K562 (cell line): ENCODE results near the gene OR7C1. TPM values are rescaled to one million over a fixed set of nuclear protein-coding genes. Genes with fewer than 3 reads are reported as not detected.
A peak's percentile ranks its signal among the peaks of the same experiment; 100 is the strongest.
"Not testable (repeated sequence)": the region's sequence is repeated elsewhere in the genome, so short reads cannot be mapped to it uniquely, and the experiment has no call there.

Source experiments
- CBFA2T3 ChIP-seq: fragments of 450-650 bp; IDR thresholded peaks from 2 replicates; pipeline ENCODE4 v1.6.1; 2017
- CC2D1A ChIP-seq: fragments of 450-650 bp; IDR thresholded peaks from 2 replicates; pipeline ENCODE4 v1.6.1; 2017; ENCODE audit warnings: mild to moderate bottlenecking
- DACH1 ChIP-seq: fragments of 450-650 bp; IDR thresholded peaks from 2 replicates; pipeline ENCODE4 v1.6.1; 2018; ENCODE audit not compliant: partially characterized antibody
- DNMT1 ChIP-seq: fragments of 450-650 bp; IDR thresholded peaks from 2 replicates; pipeline ENCODE4 v1.6.1; 2016; ENCODE audit warnings: antibody characterized with exemption, mild to moderate bottlenecking
- DPF2 ChIP-seq: fragments of 450-650 bp; IDR thresholded peaks from 2 replicates; pipeline ENCODE4 v1.6.1; 2016
- EP400 ChIP-seq: fragments of 450-650 bp; IDR thresholded peaks from 2 replicates; pipeline ENCODE4 v1.6.1; 2017; ENCODE audit warnings: antibody characterized with exemption, mild to moderate bottlenecking, moderate library complexity
- FOXK2 ChIP-seq, 2 experiments: fragments of 450-650 bp; IDR thresholded peaks in 1 of 2; conservative IDR thresholded peaks in 1 of 2; 2 replicates each; pipeline ENCODE4 v1.6.1; 2016; ENCODE audit warnings: low read depth in 2 of 2, mild to moderate bottlenecking in 1 of 2
- HDAC1 ChIP-seq, 2 experiments: fragments of 450-650 bp; IDR thresholded peaks; 2 replicates each; pipeline ENCODE4 v1.6.1; 2016 to 2017; ENCODE audit warnings: inconsistent platforms in 1 of 2, mild to moderate bottlenecking in 1 of 2, moderate library complexity in 1 of 2
- JUN ChIP-seq, 2 experiments: sonication (generic) in 1 of 2; formaldehyde crosslinking in 1 of 2; IDR thresholded peaks; 2 replicates each; pipeline versions ENCODE4 v1.6.1 to v1.8.0; 2012 to 2022; ENCODE audit warnings: borderline replicate concordance in 2 of 2, mild to moderate bottlenecking in 2 of 2, improper control_type of control experiment in 1 of 2, low read depth in 1 of 2, low read length in 1 of 2, missing genetic modification reagents in 1 of 2
- JUND ChIP-seq, 2 experiments: IDR thresholded peaks; 2 replicates in 1 of 2; 3 replicates in 1 of 2; pipeline ENCODE4 v1.6.1; 2011; ENCODE audit warnings: borderline replicate concordance in 2 of 2, low read depth in 2 of 2, low read length in 2 of 2, improper control_type of control experiment in 1 of 2, missing biosample characterization in 1 of 2, missing genetic modification characterization in 1 of 2, missing genetic modification reagents in 1 of 2
- MEIS2 ChIP-seq: fragments of 450-650 bp; IDR thresholded peaks from 2 replicates; pipeline ENCODE4 v1.6.1; 2014; ENCODE audit warnings: mild to moderate bottlenecking; ENCODE audit not compliant: partially characterized antibody
- TOE1 ChIP-seq, 2 experiments: fragments of 450-650 bp in 1 of 2; sonication (generic) in 1 of 2; formaldehyde crosslinking in 1 of 2; IDR thresholded peaks; 2 replicates each; pipeline versions ENCODE4 v1.7.1 to v1.8.0; 2016 to 2022; ENCODE audit warnings: borderline replicate concordance in 2 of 2, mild to moderate bottlenecking in 2 of 2, antibody characterized with exemption in 1 of 2, inconsistent platforms in 1 of 2, low read depth in 1 of 2, missing genetic modification reagents in 1 of 2, moderate library complexity in 1 of 2
- polyA plus RNA-seq, 8 experiments: library from polyadenylated mRNA; depleted of rRNA in 4 of 8; stranded (reverse) in 5 of 8; unstranded in 3 of 8; fragments of >200 nt; fragmentation: Nextera tagmentation in 2 of 8; fragmentation: Illumina TruSeq in 1 of 8; extraction: Ambion mirVana in 2 of 8; extraction: Trizol in 1 of 8; gene quantifications; 2 replicates each; pipeline versions ENCODE4 v1.2.1 to v1.2.3, GENCODE V29; 2011 to 2014; ENCODE audit warnings: inconsistent platforms in 1 of 8, missing spikeins in 1 of 8
- total RNA-seq, 7 experiments: library from RNA; depleted of rRNA in 6 of 7; stranded (reverse); fragments of >200 nt in 6 of 7; fragmentation: Illumina TruSeq in 2 of 7; extraction: Trizol in 2 of 7; gene quantifications; 2 replicates each; pipeline versions ENCODE4 v1.2.1 to v1.2.3, GENCODE V29; 2011 to 2021; ENCODE audit warnings: low replicate concordance in 1 of 7
- TF ChIP-seq, protein P1 (sequence below), 2 experiments: fragments of 450-650 bp in 1 of 2; sonication (generic) in 1 of 2; formaldehyde crosslinking in 1 of 2; IDR thresholded peaks in 1 of 2; conservative IDR thresholded peaks in 1 of 2; 2 replicates each; pipeline versions ENCODE4 v1.6.1 to v1.8.1; 2016 to 2023; ENCODE audit warnings: mild to moderate bottlenecking in 2 of 2, moderate library complexity in 2 of 2, inconsistent platforms in 1 of 2, missing genetic modification reagents in 1 of 2
- TF ChIP-seq, protein P2 (sequence below), 2 experiments: fragments of 250-450 bp in 1 of 2; fragments of 450-650 bp in 1 of 2; sonication (Bioruptor Pico) in 1 of 2; IDR thresholded peaks; 2 replicates each; pipeline versions ENCODE4 v1.6.1 to v1.8.0; 2016 to 2021; ENCODE audit warnings: mild to moderate bottlenecking in 2 of 2, moderate library complexity in 2 of 2, missing compliant biosample characterization in 1 of 2, missing genetic modification characterization in 1 of 2

Gene OR7C1
- total and polyA plus RNA-seq, 9 of the 15 experiments (the other 6 are each of a cell fraction or from before 2014, with no cell fraction given), result 0.01 to 0.18 (median 0.10) TPM; not detected in 1

DNA sequence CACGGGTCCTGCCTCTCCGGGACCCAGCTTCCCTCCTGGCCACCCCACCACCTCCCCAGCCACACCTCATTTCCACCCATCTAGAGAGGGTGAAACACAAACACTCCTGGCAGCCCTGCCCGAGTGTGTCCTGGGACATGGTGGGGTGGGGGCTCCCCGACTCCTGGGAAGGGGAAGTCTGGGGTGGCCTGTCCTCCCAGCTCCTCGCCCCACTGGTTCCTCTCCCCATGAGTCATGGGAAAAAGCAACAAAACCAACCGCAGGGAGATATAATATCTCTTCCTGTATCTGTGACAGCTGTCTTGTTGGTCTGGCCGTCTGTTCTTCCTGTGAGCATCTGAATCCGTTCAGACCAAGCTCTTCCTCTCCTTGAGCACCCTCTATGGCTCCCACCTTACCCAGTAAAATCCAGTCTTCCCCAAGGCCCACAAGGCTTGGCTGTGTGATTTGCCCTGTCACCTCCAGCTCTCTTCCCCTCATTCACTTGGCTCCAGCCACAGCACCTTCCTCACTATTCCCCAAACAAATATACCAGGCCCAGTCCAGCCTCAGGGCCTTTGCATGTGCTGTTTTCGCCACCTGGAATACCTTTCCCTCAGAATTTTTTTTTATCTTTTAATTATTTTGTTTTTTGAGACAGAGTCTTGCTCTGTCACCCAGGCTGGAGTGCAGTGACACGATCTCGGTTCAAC lies 49.7 kb downstream of the OR7C1 start (continued):
- peak; percentile 79; the same call in 1 of the 2 replicates for TF ChIP-seq DNMT1
- TF ChIP-seq EP400, result peak; percentile 53
- TF ChIP-seq, protein P1, sequence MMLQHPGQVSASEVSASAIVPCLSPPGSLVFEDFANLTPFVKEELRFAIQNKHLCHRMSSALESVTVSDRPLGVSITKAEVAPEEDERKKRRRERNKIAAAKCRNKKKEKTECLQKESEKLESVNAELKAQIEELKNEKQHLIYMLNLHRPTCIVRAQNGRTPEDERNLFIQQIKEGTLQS (IDR thresholded peaks at IDR 0.05), result peak; percentile 78; the same call in 1 of the 2 replicates
- TF ChIP-seq, protein P1 (CRISPR knock-in tag; conservative IDR thresholded peaks at IDR 0.05), result not testable (repeated sequence)
- TF ChIP-seq CC2D1A, result peak; percentile 70; the same call in 1 of the 2 replicates
- TF ChIP-seq DPF2, result peak; percentile 80
- peak; percentile 76 for TF ChIP-seq CBFA2T3
- peak; percentile 87 for TF ChIP-seq JUN (IDR thresholded peaks at IDR 0.05; ENCODE audit: borderline replicate concordance, low read depth, low read length)
- not testable (repeated sequence) for TF ChIP-seq JUN (CRISPR knock-in tag; IDR thresholded peaks at IDR 0.05; ENCODE audit: borderline replicate concordance); TOE1 (CRISPR knock-in tag; IDR thresholded peaks at IDR 0.05; ENCODE audit: borderline replicate concordance, low read depth)
- TF ChIP-seq FOXK2 (conservative IDR thresholded peaks at IDR 0.05 in 1 of 2, IDR thresholded peaks at IDR 0.05 in 1 of 2; ENCODE audit: low read depth in 2 of 2), result 0 out of 4 replicates have a peak, but pooled peaks of 1 of the 2 experiments have one; percentile 33
- peak; percentile 85 for TF ChIP-seq MEIS2
- peak; percentile 58 for TF ChIP-seq TOE1 (IDR thresholded peaks at IDR 0.05; ENCODE audit: borderline replicate concordance)
- peak; percentile 83; a peak in 3 of 4 replicates for TF ChIP-seq HDAC1 (IDR thresholded peaks at IDR 0.05)
- peak; percentile 79 for TF ChIP-seq DACH1
- peak; percentile 96 for TF ChIP-seq JUND (IDR thresholded peaks at IDR 0.05; ENCODE audit: borderline replicate concordance, low read depth, low read length)
- peak; percentile 93; the same call in 2 of the 3 replicates for TF ChIP-seq JUND (tag; IDR thresholded peaks at IDR 0.05; ENCODE audit: borderline replicate concordance, low read depth, low read length)
- TF ChIP-seq, protein P2, sequence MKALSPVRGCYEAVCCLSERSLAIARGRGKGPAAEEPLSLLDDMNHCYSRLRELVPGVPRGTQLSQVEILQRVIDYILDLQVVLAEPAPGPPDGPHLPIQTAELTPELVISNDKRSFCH (CRISPR knock-in tag; IDR thresholded peaks at IDR 0.05), result not testable (repeated sequence)
- TF ChIP-seq, protein P2 (tag; IDR thresholded peaks at IDR 0.05), result peak; percentile 42; the same call in 1 of the 2 replicates
- TF ChIP-seq, all 486 proteins: peak for 125; not testable (repeated sequence) for 361
